Fibroblast of the aortic adventitia (primary cell): Measurements from ENCODE around the gene MAP3K1. TPM values are rescaled to one million over a fixed set of nuclear protein-coding genes. Genes with fewer than 3 reads are reported as not detected.

Experiments used
- DNase-seq: peaks from one replicate; pipeline ENCODE4 v3.0.0-alpha.2; 2010; ENCODE audit warnings: low read depth
- H3K4me3 ChIP-seq: 2 replicates; pipeline ENCODE4 v1.5.1; 2011; ENCODE audit warnings: low read depth, mild to moderate bottlenecking, control low read depth, low read length, moderate library complexity
- CTCF ChIP-seq: IDR thresholded peaks from 2 replicates; pipeline ENCODE4 v1.5.1; 2011; ENCODE audit warnings: mild to moderate bottlenecking, low read length, control low read depth, inconsistent platforms; ENCODE audit not compliant: insufficient read depth
- total RNA-seq: library from RNA; depleted of rRNA; stranded (reverse); fragments of >200 nt; gene quantifications from 2 replicates; pipeline ENCODE4 v1.2.3, GENCODE V29; 2012; ENCODE audit warnings: low replicate concordance

The MAP3K1 gene
- total RNA-seq, 1 donor: 5.5 TPM

- no peak for TF ChIP-seq CTCF
- no peak overlapping the region for H3K4me3 ChIP-seq
- DNase-seq: no peak
Measured at GRCh38 chr5:56898213-56898612, 82.9 kb downstream of the MAP3K1 start.

- H3K4me3 ChIP-seq: no peak overlapping the region
- DNase-seq: peak; percentile 38
- TF ChIP-seq CTCF: no peak
Measured at GRCh38 chr5:56900395-56900794, 85.0 kb downstream of the MAP3K1 start.

- peak; percentile 65 for DNase-seq
- peak; percentile 71 for TF ChIP-seq CTCF
- H3K4me3 ChIP-seq: no peak overlapping the region
Measured at GRCh38 chr5:56900858-56901578, 85.7 kb downstream of the MAP3K1 start.

GRCh38 chr5:56908942-56909293 is 93.6 kb downstream of the MAP3K1 start:
- peak overlapping the region; percentile 80 for H3K4me3 ChIP-seq
- TF ChIP-seq CTCF: no peak
- DNase-seq: no peak

GRCh38 chr5:56909294-56910209 is 94.2 kb downstream of the MAP3K1 start, which contains the start of gene SETD9:
Gene SETD9 (plus strand): TSS chr5:56909596. CDS start chr5:56909646, 50 bp downstream.
- peak within 1 kb of the TSS; percentile 80 for H3K4me3 ChIP-seq
- TF ChIP-seq CTCF: no peak
- peak; percentile 95 for DNase-seq

GRCh38 chr5:56910210-56910965 is 95.0 kb downstream of the MAP3K1 start:
- no peak for TF ChIP-seq CTCF
- H3K4me3 ChIP-seq: peak overlapping the region; percentile 76
- no peak for DNase-seq
